Ammon's horn (tissue), 1 donor: Measurements from ENCODE around the gene TICAM2.
"Not testable (repeated sequence)": the region's sequence is repeated elsewhere in the genome, so short reads cannot be mapped to it uniquely, and the experiment has no call there.

Experiments
- DNase-seq: peaks from one replicate; pipeline ENCODE4 v3.0.0-alpha.2; 2016; ENCODE audit warnings: low spot score

Gene TICAM2

DNA sequence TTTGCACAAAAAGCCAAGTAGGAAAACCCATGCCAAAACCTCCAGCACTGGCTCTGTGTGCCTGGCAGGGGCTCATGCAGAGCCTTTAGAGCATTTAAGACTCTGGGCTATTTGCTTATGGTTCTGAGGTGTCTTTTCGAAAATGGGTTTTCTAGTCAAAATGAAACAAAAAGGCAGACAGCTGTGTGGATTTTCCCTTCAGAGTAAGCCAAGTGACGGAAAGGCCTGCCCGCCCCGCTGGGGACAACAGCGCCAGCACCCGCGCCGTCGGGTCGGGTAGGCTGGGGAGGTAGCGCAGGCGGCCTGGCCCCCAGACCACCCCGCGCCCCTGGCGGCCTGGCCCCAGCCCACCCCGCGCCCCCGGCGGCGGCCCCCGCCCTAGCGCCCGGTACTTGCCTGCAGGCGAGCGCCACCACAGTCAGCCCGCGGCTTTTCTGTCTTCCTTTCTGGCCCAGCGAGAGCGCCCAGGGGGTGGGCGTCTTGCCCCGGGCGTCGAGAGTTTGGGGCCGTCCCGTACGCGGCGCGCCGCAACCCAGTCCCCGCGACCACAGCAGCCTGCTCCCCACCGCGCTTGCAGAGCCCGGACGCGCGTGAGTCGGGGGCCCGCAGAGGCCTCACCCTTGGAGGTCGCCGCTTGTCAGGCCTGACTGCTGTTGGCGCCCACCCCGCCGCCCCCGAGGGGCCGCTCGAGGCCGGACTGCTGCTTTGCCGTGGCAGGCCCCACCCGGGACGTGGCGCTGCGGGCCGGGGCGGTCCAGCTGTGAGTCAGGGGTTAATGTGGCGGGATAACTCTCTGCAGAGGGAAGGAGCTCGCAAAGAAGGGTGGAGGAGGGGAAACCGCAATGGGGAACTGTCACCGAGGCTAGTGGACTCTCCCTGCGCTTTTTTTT lies at the start of gene TICAM2:
Gene TICAM2, minus strand, starts transcription at position 779 of the 890 bp plus-strand sequence. CDS start 21,223 bp downstream, outside the sequence.
- DNase-seq, result peak; percentile 73

- DNase-seq, result no peak
These were observed 47.3 kb upstream of the TICAM2 start for GRCh38 chr5:115649541-115649940.

- DNase-seq, result no peak
These were observed 45.8 kb upstream of the TICAM2 start for GRCh38 chr5:115648056-115648455.

- not testable (repeated sequence) for DNase-seq
These were observed 43.1 kb upstream of the TICAM2 start for GRCh38 chr5:115645386-115645785.

DNA sequence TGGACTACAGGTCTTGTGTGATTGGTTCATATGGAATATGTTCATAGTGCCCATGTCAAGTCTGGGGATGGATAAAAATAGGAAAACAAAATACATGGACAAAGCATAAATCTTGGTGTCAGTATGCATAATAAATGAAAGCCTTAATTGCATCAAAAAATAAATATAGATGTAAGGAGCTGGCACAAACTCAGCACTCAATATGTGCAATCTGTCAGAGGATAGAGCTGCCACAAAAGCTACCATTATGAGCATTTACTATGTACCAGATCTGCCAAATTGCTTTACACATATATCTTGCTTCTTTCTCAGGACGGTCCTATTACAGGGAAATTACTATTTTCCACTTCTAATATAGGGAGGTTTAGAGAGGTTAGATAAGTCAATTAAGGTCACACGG lies 41.8 kb upstream of the TICAM2 start:
- DNase-seq, result no peak

GRCh38 chr5:115641948-115642347 lies 39.7 kb upstream of the TICAM2 start:
- DNase-seq, result no peak

- DNase-seq, result no peak
These were observed 38.0 kb upstream of the TICAM2 start for GRCh38 chr5:115640274-115640673.

- no peak for DNase-seq
These were observed 37.1 kb upstream of the TICAM2 start for GRCh38 chr5:115639377-115639776.

DNA sequence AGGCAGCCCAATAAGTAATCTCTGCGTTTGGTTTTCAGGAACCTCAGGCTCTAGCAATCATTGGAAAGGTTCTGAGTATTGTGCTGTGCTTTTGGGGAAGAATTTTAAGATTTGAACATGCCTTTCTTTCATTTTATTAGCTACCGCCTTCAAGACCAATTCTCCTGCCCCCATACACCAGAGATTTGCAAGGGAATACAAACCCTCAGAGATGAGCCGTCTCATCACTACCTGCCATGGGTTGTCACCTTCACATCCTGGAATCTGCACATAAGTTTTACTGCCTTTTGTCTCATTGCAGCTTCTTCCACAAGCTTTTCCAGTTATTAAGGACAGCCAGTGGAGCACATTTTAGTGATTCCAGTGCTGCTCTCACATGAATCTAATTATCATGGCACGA lies 35.2 kb upstream of the TICAM2 start:
- DNase-seq, result no peak

- no peak for DNase-seq
These were observed 33.7 kb upstream of the TICAM2 start for GRCh38 chr5:115636008-115636407.

GRCh38 chr5:115634343-115635132 lies 32.3 kb upstream of the TICAM2 start:
- peak; percentile 93 for DNase-seq

DNA sequence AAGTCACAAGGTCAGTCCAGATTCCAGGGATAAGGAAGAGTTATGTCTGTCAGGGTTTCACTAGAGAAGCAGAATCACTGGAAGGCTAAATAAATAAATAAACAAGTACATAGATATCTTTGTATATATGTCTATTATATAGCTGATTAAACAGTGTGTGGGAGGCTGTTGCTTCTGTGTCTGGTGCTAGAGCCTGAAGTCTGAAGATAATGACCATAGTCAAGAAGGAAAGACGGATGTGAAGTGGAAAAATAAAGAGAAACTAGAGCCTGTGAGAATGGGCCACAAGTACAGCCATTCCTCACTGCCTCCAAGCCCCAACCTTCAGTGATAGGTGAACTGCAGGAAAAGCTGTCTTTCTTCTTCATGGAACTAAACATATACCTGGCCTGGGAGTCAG lies 27.6 kb upstream of the TICAM2 start:
- no peak for DNase-seq

- no peak for DNase-seq
These were observed 25.1 kb upstream of the TICAM2 start for GRCh38 chr5:115627295-115627865.

DNA sequence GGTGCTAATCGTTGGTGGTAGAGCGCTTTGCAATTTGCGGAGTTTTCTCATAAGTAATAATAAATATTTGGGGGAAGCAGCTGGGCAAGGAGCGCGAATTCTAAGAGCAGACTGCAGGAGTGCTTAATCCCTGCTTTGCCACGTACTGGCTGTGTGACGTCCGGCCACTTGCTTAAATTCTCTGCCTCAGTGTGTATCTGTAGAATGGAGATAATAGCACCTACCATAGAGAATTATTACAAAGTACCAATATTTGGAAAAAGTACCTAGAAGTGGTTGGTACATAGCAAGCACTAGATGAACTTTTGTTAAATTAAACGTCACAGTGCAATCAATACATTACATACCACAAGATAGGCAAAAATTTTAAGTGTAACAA lies 24.2 kb upstream of the TICAM2 start:
- no peak for DNase-seq

DNA sequence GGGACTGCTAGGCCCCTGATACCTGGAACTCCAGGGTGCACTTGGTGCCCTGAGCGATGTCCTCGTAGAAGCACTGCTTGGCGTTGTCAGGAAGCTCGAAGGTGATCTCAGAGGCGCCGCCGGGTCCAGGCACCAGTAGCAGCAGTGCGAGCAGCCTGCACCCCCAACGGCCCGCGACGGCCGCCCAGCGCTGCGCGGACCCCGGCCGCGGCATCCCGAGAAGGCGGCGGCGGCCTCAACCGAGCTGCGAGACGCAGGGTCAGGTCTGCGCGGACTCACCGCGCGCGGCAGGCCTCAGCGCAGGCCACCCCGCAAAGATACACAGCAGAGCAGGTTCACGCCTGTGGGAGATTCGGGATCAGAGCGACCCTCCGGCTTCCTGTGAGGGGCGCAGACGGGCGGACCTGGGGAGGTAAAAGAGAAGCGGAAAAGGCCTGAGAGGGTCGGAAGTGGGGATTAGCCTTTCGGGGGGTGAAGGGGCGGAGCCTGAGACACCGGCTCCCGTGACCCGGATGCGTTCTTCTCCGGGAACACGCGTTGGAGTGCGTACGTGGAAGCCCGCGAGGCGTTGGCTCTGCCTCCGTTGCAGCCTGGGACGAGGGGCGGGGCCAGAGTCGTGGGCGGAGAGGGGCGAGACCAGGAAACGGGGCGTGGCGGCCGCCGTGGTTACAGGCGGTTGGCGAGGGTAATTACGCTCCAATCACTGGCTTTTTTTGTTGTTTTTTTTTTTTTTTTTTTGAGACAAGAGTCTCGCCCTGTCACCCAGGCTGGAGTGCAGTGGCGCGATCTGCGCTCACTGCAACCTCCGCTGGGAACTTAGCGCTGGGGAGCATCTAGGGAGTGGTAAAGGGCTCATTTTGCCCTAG lies 23.5 kb upstream of the TICAM2 start, which contains the start of gene TMED7:
Gene TMED7, minus strand, starts transcription at position 458 of the 866 bp plus-strand sequence. Its CDS starts 244 bp downstream, at position 214.
- DNase-seq, result peak; percentile 99

- DNase-seq, result no peak
These were observed 22.7 kb upstream of the TICAM2 start for GRCh38 chr5:115624994-115625393.

GRCh38 chr5:115623658-115624057 lies 21.4 kb upstream of the TICAM2 start:
- DNase-seq, result no peak

DNA sequence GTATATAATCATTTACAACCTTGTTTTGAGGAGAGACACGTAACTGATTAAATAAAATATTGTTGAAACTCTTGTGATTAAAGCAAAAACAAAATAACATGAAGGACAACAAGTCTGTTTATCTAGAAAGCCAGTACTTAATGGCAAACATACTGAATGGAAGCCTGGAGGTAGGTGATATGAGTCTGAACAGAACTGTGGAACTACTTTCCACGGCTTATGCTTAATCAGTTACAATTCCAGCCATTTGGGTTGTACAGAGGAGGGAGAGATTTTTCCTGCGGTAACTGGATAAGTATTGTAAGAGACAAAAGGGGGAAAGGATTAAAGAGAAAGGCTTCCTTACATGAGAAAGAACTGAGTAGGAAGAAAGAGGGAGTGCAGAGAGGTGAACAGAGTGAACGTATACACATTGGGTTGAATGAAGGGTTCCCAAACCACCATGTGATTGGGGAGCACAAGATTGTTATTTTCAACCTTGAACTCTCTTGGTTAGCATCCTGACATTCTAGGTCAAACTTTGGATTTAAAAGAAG lies 19.2 kb upstream of the TICAM2 start:
- DNase-seq, result no peak

GRCh38 chr5:115616892-115617291 lies 14.6 kb upstream of the TICAM2 start:
- DNase-seq, result no peak

DNA sequence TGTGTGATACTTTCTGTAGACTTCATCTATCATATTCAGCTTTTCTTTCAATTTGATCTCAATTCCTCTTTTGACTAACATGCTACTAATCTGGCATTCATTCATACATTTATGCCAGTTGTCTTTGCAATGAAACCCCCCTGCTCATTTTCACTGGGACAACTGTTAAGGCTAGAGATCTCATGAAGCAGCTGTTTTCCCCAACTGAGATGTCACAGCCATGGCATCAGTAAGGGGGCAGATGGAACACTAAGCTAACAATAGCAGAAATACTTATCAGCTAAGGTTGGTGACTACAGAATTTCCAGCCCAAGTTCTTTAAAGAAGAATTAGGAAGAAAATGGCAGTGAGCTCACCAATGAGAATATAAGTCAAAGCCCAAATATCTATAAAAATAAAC lies 14.2 kb upstream of the TICAM2 start:
- no peak for DNase-seq

DNA sequence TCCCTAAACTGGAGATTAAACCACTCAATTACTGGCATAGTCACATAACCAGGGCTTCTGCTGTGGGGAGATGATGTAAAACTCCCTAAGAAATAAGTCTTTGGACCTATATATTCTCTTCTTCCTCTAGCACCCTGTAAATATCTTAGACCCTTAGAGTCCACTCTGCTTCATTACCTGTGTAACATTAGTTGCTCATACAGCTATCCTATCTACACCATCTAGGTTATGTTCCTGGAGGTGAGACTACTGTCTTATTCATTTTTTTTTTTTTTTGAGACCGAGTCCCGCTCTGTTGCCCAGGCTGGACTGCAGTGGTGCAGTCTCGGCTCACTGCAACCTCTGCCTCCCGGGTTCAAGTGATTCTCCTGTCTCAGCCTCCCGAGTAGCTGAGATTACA lies 9.6 kb upstream of the TICAM2 start:
- DNase-seq, result no peak
